OCI-LY1 (cell line): ENCODE measurements around the gene SZT2.

Source experiments
- CTCF ChIP-seq: fragments of 200-600 bp; sonication (generic), shearing (Covaris generic); IDR thresholded peaks from 2 replicates; pipeline ENCODE4 v1.5.1; 2017; ENCODE audit warnings: mild to moderate bottlenecking, antibody characterized with exemption, low read length, moderate library complexity, mixed read lengths
- EZH2 ChIP-seq: fragments of 200-600 bp; sonication (generic), shearing (Covaris generic); IDR thresholded peaks from 2 replicates; pipeline ENCODE4 v1.8.0; 2017; ENCODE audit warnings: borderline replicate concordance, mixed run types, mild to moderate bottlenecking, antibody characterized with exemption, low read length, moderate library complexity, mixed read lengths

GRCh38 chr1:43449708-43450069, 60.0 kb downstream of the SZT2 start:
- TF ChIP-seq EZH2 (no peak), CTCF (no peak)
